Measurements from ENCODE around the gene KIF18B. TPM values are rescaled to one million over a fixed set of nuclear protein-coding genes. Genes with fewer than 3 reads are reported as not detected.

KIF18B gene
- total and polyA plus RNA-seq, 2 donors from 2014 or later = 0.44 TPM; not detected in 1

DNA sequence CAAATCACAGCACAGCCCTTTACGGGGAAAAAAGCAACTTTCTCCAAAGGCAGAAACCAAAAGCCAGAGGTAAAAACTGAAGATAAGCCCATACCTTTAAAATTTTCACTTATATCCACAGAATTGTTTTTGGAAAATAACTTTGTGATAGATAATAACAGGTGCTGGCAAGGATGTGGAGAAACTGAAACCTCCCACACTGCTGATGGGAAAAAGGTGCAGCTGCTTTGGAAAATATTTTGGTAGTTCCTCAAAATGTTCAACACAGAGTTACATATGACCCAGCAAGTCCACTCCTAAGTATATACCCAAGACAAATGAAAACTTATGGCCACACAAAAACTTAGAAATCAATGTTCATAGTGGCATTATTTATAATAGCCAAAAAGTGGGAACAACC lies 60.6 kb downstream of the KIF18B start:
- no peak for DNase-seq
- TF ChIP-seq, protein P1, sequence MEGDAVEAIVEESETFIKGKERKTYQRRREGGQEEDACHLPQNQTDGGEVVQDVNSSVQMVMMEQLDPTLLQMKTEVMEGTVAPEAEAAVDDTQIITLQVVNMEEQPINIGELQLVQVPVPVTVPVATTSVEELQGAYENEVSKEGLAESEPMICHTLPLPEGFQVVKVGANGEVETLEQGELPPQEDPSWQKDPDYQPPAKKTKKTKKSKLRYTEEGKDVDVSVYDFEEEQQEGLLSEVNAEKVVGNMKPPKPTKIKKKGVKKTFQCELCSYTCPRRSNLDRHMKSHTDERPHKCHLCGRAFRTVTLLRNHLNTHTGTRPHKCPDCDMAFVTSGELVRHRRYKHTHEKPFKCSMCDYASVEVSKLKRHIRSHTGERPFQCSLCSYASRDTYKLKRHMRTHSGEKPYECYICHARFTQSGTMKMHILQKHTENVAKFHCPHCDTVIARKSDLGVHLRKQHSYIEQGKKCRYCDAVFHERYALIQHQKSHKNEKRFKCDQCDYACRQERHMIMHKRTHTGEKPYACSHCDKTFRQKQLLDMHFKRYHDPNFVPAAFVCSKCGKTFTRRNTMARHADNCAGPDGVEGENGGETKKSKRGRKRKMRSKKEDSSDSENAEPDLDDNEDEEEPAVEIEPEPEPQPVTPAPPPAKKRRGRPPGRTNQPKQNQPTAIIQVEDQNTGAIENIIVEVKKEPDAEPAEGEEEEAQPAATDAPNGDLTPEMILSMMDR (IDR thresholded peaks at IDR 0.05; ENCODE audit: borderline replicate concordance, extremely low read depth, insufficient read depth) = no peak
- no peak overlapping the region for H3K9ac ChIP-seq (ENCODE audit: low read length in 3 of 3)
- H3K4me3 ChIP-seq (ENCODE audit: low read length in 3 of 3) = no peak overlapping the region
- H3K4me1 ChIP-seq (ENCODE audit: control insufficient read depth in 2 of 3, insufficient read depth in 2 of 3, low read depth in 1 of 3, low read length in 3 of 3) = peaks cover 0 to 4% (median 0%) of the 10 kb centered on the region in 3 donors
- no peaks in the 10 kb centered on the region for H3K9me3 ChIP-seq (ENCODE audit: control insufficient read depth in 2 of 3, insufficient read depth in 1 of 3, low read length in 3 of 3)
- no peaks in the 10 kb centered on the region for H3K27me3 ChIP-seq (ENCODE audit: control insufficient read depth, insufficient read depth, low read length)
- no peak overlapping the region for H3K27ac ChIP-seq (ENCODE audit: low read depth in 2 of 2, low read length in 2 of 2)
- intact Hi-C loops (cut with DNase I) = no loop called here
- no peak for FAIRE-seq
- H3K36me3 ChIP-seq (ENCODE audit: control insufficient read depth in 2 of 3, insufficient read depth in 3 of 3, low read length in 3 of 3) = peaks cover 8 to 35% (median 29%) of the 10 kb centered on the region in 3 donors

DNA sequence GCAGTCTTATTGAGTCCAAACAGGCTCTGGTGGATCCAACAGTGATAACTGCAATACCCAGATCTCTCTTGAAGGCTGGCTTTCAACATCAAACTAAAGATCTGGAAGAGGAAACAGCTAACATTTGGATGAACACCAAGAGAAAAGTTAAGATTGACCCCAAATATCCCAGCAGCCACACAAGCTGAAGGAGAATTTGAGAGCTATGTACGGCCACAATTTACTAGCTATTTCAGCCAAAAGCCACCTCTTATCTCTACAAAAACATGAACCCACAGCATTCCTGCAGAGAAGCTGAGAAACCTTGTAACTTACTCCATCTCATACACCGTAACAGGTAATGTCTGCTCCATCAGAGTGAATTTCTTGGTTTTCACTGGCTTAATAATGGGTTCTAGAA lies 62.6 kb downstream of the KIF18B start:
- Histone ChIP-seq H3K27ac (ENCODE audit: low read depth in 2 of 2, low read length in 2 of 2) (no peak overlapping the region), H3K27me3 (ENCODE audit: control insufficient read depth, insufficient read depth, low read length) (no peaks in the 10 kb centered on the region), H3K9me3 (ENCODE audit: control insufficient read depth in 2 of 3, insufficient read depth in 1 of 3, low read length in 3 of 3) (no peaks in the 10 kb centered on the region), H3K36me3 (ENCODE audit: control insufficient read depth in 2 of 3, insufficient read depth in 3 of 3, low read length in 3 of 3) (peaks cover 10 to 40% (median 36%) of the 10 kb centered on the region in 3 donors), H3K9ac (ENCODE audit: low read length in 3 of 3) (no peak overlapping the region), H3K4me1 (ENCODE audit: control insufficient read depth in 2 of 3, insufficient read depth in 2 of 3, low read depth in 1 of 3, low read length in 3 of 3) (peaks cover 0 to 4% (median 0%) of the 10 kb centered on the region in 3 donors), H3K4me3 (ENCODE audit: low read length in 3 of 3) (no peak overlapping the region)
- intact Hi-C loops (cut with DNase I) = no loop called here
- no peak for DNase-seq
- TF ChIP-seq, protein P1 (IDR thresholded peaks at IDR 0.05; ENCODE audit: borderline replicate concordance, extremely low read depth, insufficient read depth) = no peak
- FAIRE-seq = no peak

DNA sequence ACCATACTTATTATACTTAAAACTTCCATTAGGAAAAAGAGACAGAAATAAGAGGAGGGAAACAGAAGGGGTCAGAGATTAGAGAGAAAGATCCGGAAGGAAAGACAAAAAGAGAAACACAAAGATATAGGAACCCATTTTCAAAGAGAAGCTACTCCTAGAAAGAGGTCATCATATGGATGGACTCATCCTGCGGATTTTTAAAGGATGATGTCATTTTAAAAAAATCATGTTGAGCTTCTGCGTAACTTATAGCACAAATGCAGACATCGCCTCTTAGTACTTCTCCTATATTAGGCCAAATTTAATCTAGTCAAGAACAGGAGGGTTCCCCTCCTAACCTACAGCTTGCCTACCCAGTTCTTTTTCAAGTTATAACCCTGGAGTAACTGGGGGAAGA lies 66.4 kb downstream of the KIF18B start:
- intact Hi-C loops (cut with DNase I) = no loop called here
- H3K4me3 ChIP-seq (ENCODE audit: low read length in 3 of 3) = no peak overlapping the region
- H3K9ac ChIP-seq (ENCODE audit: low read length in 3 of 3) = no peak overlapping the region
- H3K9me3 ChIP-seq (ENCODE audit: control insufficient read depth in 2 of 3, insufficient read depth in 1 of 3, low read length in 3 of 3) = no peaks in the 10 kb centered on the region
- FAIRE-seq (no peak), DNase-seq (no peak)
- peaks cover 12 to 52% (median 37%) of the 10 kb centered on the region in 3 donors for H3K36me3 ChIP-seq (ENCODE audit: control insufficient read depth in 2 of 3, insufficient read depth in 3 of 3, low read length in 3 of 3)
- no peak overlapping the region for H3K27ac ChIP-seq (ENCODE audit: low read depth in 2 of 2, low read length in 2 of 2)
- no peaks in the 10 kb centered on the region for H3K4me1 ChIP-seq (ENCODE audit: control insufficient read depth in 2 of 3, insufficient read depth in 2 of 3, low read depth in 1 of 3, low read length in 3 of 3)
- TF ChIP-seq, protein P1 (IDR thresholded peaks at IDR 0.05; ENCODE audit: borderline replicate concordance, extremely low read depth, insufficient read depth) = no peak
- no peaks in the 10 kb centered on the region for H3K27me3 ChIP-seq (ENCODE audit: control insufficient read depth, insufficient read depth, low read length)

DNA sequence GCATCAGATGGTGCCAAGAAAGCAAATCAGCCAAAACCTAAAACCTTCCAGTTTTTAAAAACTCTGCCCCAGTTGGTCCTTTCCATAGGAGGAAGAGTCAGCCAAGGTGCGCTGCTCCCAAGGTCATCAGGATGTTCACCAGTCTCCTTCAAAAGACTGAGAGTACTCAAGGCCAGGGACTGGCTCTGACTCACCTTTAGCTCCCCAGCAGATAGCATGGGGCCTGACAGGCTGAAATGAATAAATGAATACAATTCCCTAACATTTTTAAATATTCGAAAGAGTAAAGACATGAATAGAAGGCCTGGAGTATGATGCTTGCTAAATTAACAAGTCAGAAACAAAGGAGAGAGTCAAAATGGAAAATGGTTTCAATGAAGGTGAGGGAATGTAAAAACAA lies 67.5 kb downstream of the KIF18B start:
- Histone ChIP-seq H3K4me1 (ENCODE audit: control insufficient read depth in 2 of 3, insufficient read depth in 2 of 3, low read depth in 1 of 3, low read length in 3 of 3) (no peaks in the 10 kb centered on the region), H3K9ac (ENCODE audit: low read length in 3 of 3) (no peak overlapping the region), H3K9me3 (ENCODE audit: control insufficient read depth in 2 of 3, insufficient read depth in 1 of 3, low read length in 3 of 3) (no peaks in the 10 kb centered on the region), H3K4me3 (ENCODE audit: low read length in 3 of 3) (no peak overlapping the region), H3K27ac (ENCODE audit: low read depth in 2 of 2, low read length in 2 of 2) (no peak overlapping the region), H3K27me3 (ENCODE audit: control insufficient read depth, insufficient read depth, low read length) (no peaks in the 10 kb centered on the region), H3K36me3 (ENCODE audit: control insufficient read depth in 2 of 3, insufficient read depth in 3 of 3, low read length in 3 of 3) (peaks cover 11 to 55% (median 35%) of the 10 kb centered on the region in 3 donors)
- DNase-seq = no peak
- TF ChIP-seq, protein P1 (IDR thresholded peaks at IDR 0.05; ENCODE audit: borderline replicate concordance, extremely low read depth, insufficient read depth) = no peak
- intact Hi-C loops (cut with DNase I) = no loop called here
- FAIRE-seq = no peak
